Measurements from ENCODE around the gene PGBD4. TPM values are rescaled to one million over a fixed set of nuclear protein-coding genes. Genes with fewer than 3 reads are reported as not detected.
"Not testable (repeated sequence)": the region's sequence is repeated elsewhere in the genome, so short reads cannot be mapped to it uniquely, and the experiment has no call there.

The PGBD4 gene
- polyA plus RNA-seq, 3 donors: 2.0 to 2.3 (median 2.0) TPM

GRCh38 chr15:34111488-34111887 lies 9.6 kb downstream of the PGBD4 start:
- no peak for DNase-seq (ENCODE audit: low read depth in 3 of 3, low spot score in 2 of 3)

GRCh38 chr15:34114215-34114614 lies 12.3 kb downstream of the PGBD4 start:
- DNase-seq (ENCODE audit: low read depth in 3 of 3, low spot score in 2 of 3): no peak

- no peak for DNase-seq (ENCODE audit: low read depth in 3 of 3, low spot score in 2 of 3)
These were observed 12.9 kb downstream of the PGBD4 start for GRCh38 chr15:34114739-34115138.

GRCh38 chr15:34116620-34117019 lies 14.7 kb downstream of the PGBD4 start:
- no peak for DNase-seq (ENCODE audit: low read depth in 3 of 3, low spot score in 2 of 3)

GRCh38 chr15:34119291-34119690 lies 17.4 kb downstream of the PGBD4 start:
- DNase-seq (ENCODE audit: low read depth in 3 of 3, low spot score in 2 of 3): no peak

GRCh38 chr15:34120420-34120819 lies 18.5 kb downstream of the PGBD4 start:
- DNase-seq (ENCODE audit: low read depth in 3 of 3, low spot score in 2 of 3): not testable (repeated sequence)

GRCh38 chr15:34121786-34122185 lies 19.9 kb downstream of the PGBD4 start:
- DNase-seq (ENCODE audit: low read depth in 3 of 3, low spot score in 2 of 3): not testable (repeated sequence)

- no peak for DNase-seq (ENCODE audit: low read depth in 3 of 3, low spot score in 2 of 3)
These were observed 20.9 kb downstream of the PGBD4 start for GRCh38 chr15:34122771-34123183.

GRCh38 chr15:34124651-34125050 lies 22.8 kb downstream of the PGBD4 start:
- DNase-seq (ENCODE audit: low read depth in 3 of 3, low spot score in 2 of 3): no peak

- DNase-seq (ENCODE audit: low read depth in 3 of 3, low spot score in 2 of 3): no peak
These were observed 24.1 kb downstream of the PGBD4 start for GRCh38 chr15:34125945-34126344.

GRCh38 chr15:34126522-34126921 lies 24.6 kb downstream of the PGBD4 start:
- no peak for DNase-seq (ENCODE audit: low read depth in 3 of 3, low spot score in 2 of 3)

- no peak for DNase-seq (ENCODE audit: low read depth in 3 of 3, low spot score in 2 of 3)
These were observed 27.0 kb downstream of the PGBD4 start for GRCh38 chr15:34128898-34129297.

GRCh38 chr15:34132881-34133280 lies 31.0 kb downstream of the PGBD4 start:
- no peak for DNase-seq (ENCODE audit: low read depth in 3 of 3, low spot score in 2 of 3)

- no peak for DNase-seq (ENCODE audit: low read depth in 3 of 3, low spot score in 2 of 3)
These were observed 31.6 kb downstream of the PGBD4 start for GRCh38 chr15:34133511-34133910.

GRCh38 chr15:34147371-34148140 lies 45.7 kb downstream of the PGBD4 start:
- no peak for DNase-seq (ENCODE audit: low read depth in 3 of 3, low spot score in 2 of 3)

GRCh38 chr15:34154725-34155204 lies 52.9 kb downstream of the PGBD4 start:
- DNase-seq (ENCODE audit: low read depth in 3 of 3, low spot score in 2 of 3): no peak

- no peak for DNase-seq (ENCODE audit: low read depth in 3 of 3, low spot score in 2 of 3)
These were observed 54.0 kb downstream of the PGBD4 start for GRCh38 chr15:34155859-34156258.

Other genes starting within 250 kb of the PGBD4 start
- under 1 TPM; 0.07 to 0.17 (median 0.15) TPM for gene CHRM5, start 133.6 kb upstream of the PGBD4 start, polyA plus RNA-seq (ENCODE audit: insufficient read length in 3 of 3)
- 10 to 100 TPM; 12.1 to 14.1 (median 12.4) TPM for gene AVEN, start 62.9 kb upstream of the PGBD4 start, polyA plus RNA-seq (ENCODE audit: insufficient read length in 3 of 3)
- gene EMC7, start 221 bp upstream of the PGBD4 start, polyA plus RNA-seq (ENCODE audit: insufficient read length in 3 of 3): 100 to 1,000 TPM in 1 of 3 donors, 10 to 100 TPM in 2; 98.2 to 105 (median 99.1) TPM
- 10 to 100 TPM; 46.1 to 51.0 (median 46.2) TPM for gene KATNBL1, start 108.0 kb downstream of the PGBD4 start, polyA plus RNA-seq (ENCODE audit: insufficient read length in 3 of 3)
- gene EMC4, start 122.9 kb downstream of the PGBD4 start, polyA plus RNA-seq (ENCODE audit: insufficient read length in 3 of 3): 100 to 1,000 TPM; 122 to 128 (median 125) TPM
- gene SLC12A6, start 235.7 kb downstream of the PGBD4 start, polyA plus RNA-seq (ENCODE audit: insufficient read length in 3 of 3): 10 to 100 TPM; 19.6 to 21.7 (median 19.9) TPM
- 100 to 1,000 TPM; 133 to 152 (median 149) TPM for gene NOP10, start 241.1 kb downstream of the PGBD4 start, polyA plus RNA-seq (ENCODE audit: insufficient read length in 3 of 3)
- not detected for gene NUTM1, start 241.2 kb downstream of the PGBD4 start, polyA plus RNA-seq (ENCODE audit: insufficient read length in 3 of 3)